GM23248 (cell line): Measurements from ENCODE around the gene ADNP.

Source experiments
- EZH2 ChIP-seq: fragments of 200-600 bp; sonication (generic); IDR thresholded peaks from 2 replicates; pipeline ENCODE4 v1.6.1; 2018; ENCODE audit warnings: antibody characterized with exemption, mild to moderate bottlenecking; ENCODE audit not compliant: insufficient read depth, poor library complexity, severe bottlenecking
- EZH2phosphoT487 ChIP-seq: fragments of 200-600 bp; sonication (generic); IDR thresholded peaks from 2 replicates; pipeline ENCODE4 v1.6.1; 2018; ENCODE audit warnings: antibody characterized with exemption, moderate library complexity, mild to moderate bottlenecking, low read depth; ENCODE audit not compliant: insufficient read depth

DNA sequence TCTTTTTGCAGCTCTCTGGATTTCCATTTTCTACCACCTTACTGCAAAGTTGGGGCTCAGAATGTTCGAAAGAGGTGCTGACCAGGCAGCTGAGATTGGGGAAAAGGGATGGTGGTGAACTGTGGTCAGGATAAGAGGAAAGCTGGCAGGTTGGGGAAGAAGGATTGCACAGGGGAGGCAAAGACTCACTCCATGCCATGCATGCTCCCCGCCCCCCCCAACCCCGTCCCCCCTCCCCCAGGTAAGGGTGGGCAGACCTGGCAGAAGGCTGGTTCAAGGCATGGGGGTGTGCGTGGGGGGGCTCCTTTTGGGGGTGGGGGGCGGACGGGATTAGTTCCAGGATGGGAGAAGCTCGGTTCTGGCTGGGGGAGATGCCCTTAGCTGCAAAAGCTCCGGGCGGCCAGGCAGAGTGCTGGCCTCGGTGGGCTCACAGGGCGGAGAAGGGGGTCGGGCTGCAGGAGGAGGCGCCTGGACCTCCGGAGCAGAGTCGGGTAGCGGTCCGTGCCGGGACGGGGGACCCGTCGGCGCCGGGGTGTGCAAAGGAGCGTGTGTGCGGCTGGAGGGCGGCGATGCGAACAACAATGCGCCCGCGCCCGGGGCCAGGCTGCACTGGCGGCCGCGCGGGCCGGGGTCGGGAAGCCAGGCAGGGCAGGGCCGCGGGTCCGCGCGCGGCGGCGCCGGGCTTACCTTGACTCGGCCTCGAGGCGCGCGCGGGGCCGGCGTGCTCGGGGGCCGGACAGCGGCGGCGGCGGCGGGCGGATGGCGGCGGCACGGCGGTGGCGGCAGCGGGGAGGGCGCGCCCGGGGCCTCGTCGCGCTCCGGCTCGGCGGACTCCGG is 880 bp downstream of the ADNP start:
- TF ChIP-seq EZH2 (no peak), EZH2phosphoT487 (no peak)
